Measurements from ENCODE around the gene RHBDL3.

Gene RHBDL3

GRCh38 chr17:32356378-32356743 lies 90.7 kb downstream of the RHBDL3 start:
- no peak for DNase-seq (ENCODE audit: low read depth, low spot score)

GRCh38 chr17:32356750-32357149 lies 91.1 kb downstream of the RHBDL3 start:
- peak; percentile 17 for DNase-seq (ENCODE audit: low read depth, low spot score)

- no peak for DNase-seq (ENCODE audit: low read depth, low spot score)
Observed at GRCh38 chr17:32357615-32358014, 92.0 kb downstream of the RHBDL3 start.

GRCh38 chr17:32361270-32361669 lies 95.6 kb downstream of the RHBDL3 start:
- no peak for DNase-seq (ENCODE audit: low read depth, low spot score)

GRCh38 chr17:32370426-32370825 lies 104.8 kb downstream of the RHBDL3 start:
- DNase-seq (ENCODE audit: low read depth, low spot score), result no peak
